Activated T-cell treated with anti-CD3 and anti-CD28 coated beads for 1 hour (primary cell): ENCODE data around the gene PLAAT2.

Source experiments
- DNase-seq: peaks from one replicate; pipeline ENCODE4 v3.0.0-alpha.2; 2020; ENCODE audit warnings: low read depth

Gene PLAAT2

GRCh38 chr11:63518548-63518947 is 44.6 kb downstream of the PLAAT2 start:
- DNase-seq = no peak

GRCh38 chr11:63517156-63517555 is 46.0 kb downstream of the PLAAT2 start:
- DNase-seq = no peak

GRCh38 chr11:63516109-63516508 is 47.1 kb downstream of the PLAAT2 start:
- DNase-seq = no peak

- no peak for DNase-seq
Measured at GRCh38 chr11:63512816-63513215, 50.4 kb downstream of the PLAAT2 start.

DNA sequence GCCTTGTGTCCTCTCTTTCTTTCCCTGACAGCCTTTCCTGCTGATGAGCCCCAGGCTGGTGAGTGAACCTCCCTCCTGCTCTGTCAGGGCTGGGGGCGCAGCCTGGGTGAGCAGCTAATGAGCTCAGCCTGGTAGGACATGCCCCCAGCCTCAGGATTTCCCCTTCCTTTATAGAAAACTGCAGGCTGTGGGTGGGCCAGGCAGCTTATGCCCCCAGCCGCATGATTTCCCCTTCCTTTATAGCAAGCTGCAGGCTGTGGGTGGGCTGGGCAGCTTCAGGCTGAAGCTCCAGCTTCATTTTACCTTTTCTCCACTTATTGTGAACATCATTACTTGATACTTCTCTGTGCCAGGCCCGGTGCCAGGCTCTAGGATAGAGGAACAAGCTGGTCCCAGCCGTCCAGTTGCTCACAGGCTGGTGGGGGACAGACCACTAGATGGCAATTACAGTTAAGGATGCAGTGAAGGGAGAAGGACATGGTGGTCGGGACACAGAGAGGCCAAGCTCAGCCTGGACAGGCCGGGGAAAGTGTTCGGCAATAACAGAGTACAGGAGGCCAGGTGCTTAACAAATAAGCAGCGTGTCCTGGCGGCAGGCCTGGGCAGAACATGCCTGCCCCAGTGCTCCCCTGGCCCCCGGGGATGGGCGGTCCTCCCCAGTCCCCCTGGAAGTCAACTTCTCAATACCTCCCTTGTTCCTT is 52.0 kb downstream of the PLAAT2 start:
- DNase-seq = no peak

GRCh38 chr11:63510360-63511047 is 52.7 kb downstream of the PLAAT2 start:
- DNase-seq = no peak

DNA sequence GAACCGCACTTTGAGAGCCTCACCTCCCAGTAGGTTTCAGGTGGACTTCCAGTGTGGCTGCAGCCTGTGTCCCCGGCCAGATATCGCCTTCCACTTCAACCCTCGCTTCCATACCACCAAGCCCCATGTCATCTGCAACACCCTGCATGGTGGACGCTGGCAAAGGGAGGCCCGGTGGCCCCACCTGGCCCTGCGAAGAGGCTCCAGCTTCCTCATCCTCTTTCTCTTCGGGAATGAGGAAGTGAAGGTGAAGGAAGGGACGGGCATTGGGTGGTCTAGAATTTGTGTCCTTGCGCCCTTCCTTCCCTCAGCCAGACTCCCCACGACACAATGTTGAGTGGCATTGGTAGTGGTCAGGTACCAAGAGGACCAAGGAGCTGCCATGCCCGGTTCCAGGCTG is 54.4 kb downstream of the PLAAT2 start:
- no peak for DNase-seq

DNA sequence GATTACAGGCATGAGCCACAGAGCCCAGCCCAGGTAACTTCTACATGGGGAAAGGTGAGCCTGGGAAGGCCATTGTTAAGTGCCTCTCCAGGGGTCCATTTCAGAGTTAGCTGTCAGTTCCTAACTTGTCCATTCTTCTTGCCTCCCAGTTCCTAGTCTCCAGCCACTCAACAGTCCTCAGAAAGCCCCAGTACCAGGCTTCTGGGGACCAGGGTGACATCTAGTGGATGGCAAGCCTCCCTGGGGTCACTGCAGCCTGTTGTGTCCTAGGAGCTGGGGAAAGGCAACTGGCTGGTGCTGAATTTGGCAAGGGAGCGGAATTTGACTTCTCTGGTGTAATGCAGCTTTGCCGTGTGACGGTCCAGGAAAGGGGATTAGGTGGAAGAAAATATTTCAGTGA is 55.2 kb downstream of the PLAAT2 start:
- no peak for DNase-seq

DNA sequence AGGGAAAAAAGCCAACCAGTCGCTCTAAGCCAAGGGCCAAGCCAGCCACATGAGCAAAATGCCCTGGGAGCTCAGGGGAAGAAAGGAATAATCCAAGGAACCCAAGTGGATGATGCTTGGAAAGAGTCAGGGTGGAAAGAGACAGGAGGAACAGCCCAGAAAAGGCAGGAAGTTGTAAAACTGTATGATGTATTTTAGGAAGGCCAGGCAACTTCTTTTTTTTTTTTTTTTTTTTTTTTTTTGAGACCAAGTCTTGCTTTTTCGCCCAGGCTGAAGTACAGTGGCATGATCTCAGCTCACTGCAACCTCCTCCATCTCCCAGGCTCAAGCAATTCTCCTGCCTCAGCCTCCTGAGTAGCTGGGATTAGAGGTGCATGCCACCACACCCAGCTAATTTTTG is 55.7 kb downstream of the PLAAT2 start:
- DNase-seq = no peak

- no peak for DNase-seq
Measured at GRCh38 chr11:63506876-63507275, 56.3 kb downstream of the PLAAT2 start.

DNA sequence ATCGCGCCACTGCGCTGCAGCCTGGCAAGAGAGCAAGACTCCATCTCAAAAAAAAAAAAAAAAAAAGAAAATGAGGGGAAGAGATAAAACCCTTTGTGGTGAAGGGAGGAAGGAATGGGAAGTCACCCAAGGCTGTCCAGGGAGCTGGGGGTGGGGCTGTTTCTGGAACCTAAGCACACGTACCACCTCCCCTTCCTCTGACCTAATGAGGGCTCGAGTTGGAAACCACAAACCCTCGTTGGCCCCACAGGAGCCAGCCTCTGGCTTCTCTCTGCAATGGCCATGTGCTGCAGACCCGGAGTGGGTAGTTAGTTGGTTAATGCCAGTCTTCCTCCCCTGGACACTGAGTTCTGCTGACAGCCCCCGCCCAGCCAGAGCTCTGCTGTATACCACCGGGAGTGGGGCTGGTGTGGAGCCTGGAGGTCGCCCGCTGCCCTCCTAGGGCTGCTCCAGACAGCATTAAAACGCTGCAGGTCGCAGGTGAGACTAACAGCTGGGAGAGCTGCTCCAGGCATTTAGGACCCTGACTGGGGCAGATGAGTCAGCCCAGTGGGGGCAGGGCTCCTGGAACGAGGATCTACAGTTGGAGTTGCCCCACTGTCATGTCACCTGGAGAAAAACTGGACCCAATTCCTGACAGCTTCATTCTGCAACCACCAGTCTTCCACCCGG is 57.2 kb downstream of the PLAAT2 start, which contains the start of gene LGALS12:
Gene LGALS12, plus strand, starts transcription at position 228 of the 672 bp plus-strand sequence. Its CDS starts 375 bp downstream, at position 603.
- no peak for DNase-seq

GRCh38 chr11:63504933-63505586 is 58.1 kb downstream of the PLAAT2 start:
- DNase-seq = no peak

GRCh38 chr11:63504054-63504453 is 59.1 kb downstream of the PLAAT2 start:
- no peak for DNase-seq

DNA sequence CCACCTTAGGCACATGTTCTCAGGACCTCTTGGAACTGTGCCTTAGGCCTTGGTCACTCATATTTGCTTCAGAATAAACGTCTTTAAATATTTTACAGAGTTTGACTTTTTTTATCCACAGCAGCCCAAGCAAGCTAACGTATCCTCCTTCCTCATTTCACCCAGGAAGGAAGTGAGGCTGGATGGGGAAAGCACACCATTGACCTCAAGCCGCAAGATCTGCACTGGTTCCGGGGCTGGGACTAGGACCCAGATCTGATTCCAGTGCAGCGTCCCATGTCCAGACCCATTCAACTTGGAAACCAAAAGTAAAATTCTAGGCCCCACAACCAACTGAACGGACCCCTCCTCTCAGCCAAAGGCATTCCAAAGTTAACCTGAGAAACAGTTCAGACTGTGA is 59.7 kb downstream of the PLAAT2 start:
- DNase-seq = no peak
